NCI-H1048 (cell line): ENCODE measurements around the gene SUPT3H.
"Not testable (repeated sequence)": the region's sequence is repeated elsewhere in the genome, so short reads cannot be mapped to it uniquely, and the experiment has no call there.

Experiments used
- DNase-seq: peaks from one replicate; lab custom pipeline; 2025; lab: John Stamatoyannopoulos, UW

SUPT3H gene

GRCh38 chr6:44897316-44897715 lies 480.4 kb downstream of the SUPT3H start:
- DNase-seq, result no peak

GRCh38 chr6:44896701-44897100 lies 481.0 kb downstream of the SUPT3H start:
- no peak for DNase-seq

GRCh38 chr6:44892579-44892978 lies 485.2 kb downstream of the SUPT3H start:
- DNase-seq, result no peak

- not testable (repeated sequence) for DNase-seq
Observed at GRCh38 chr6:44879071-44879470, 498.7 kb downstream of the SUPT3H start.

GRCh38 chr6:44876638-44877037 lies 501.1 kb downstream of the SUPT3H start:
- DNase-seq, result not testable (repeated sequence)

- no peak for DNase-seq
Observed at GRCh38 chr6:44869321-44869897, 508.3 kb downstream of the SUPT3H start.

GRCh38 chr6:44868910-44869309 lies 508.8 kb downstream of the SUPT3H start:
- no peak for DNase-seq

- no peak for DNase-seq
Observed at GRCh38 chr6:44868335-44868668, 509.4 kb downstream of the SUPT3H start.

GRCh38 chr6:44867571-44868334 lies 510.0 kb downstream of the SUPT3H start:
- no peak for DNase-seq

- DNase-seq, result not testable (repeated sequence)
Observed at GRCh38 chr6:44865184-44865583, 512.5 kb downstream of the SUPT3H start.

- no peak for DNase-seq
Observed at GRCh38 chr6:44859901-44860410, 517.8 kb downstream of the SUPT3H start.

GRCh38 chr6:44858998-44859397 lies 518.7 kb downstream of the SUPT3H start:
- DNase-seq, result no peak

- DNase-seq, result no peak
Observed at GRCh38 chr6:44856479-44856878, 521.3 kb downstream of the SUPT3H start.

GRCh38 chr6:44855562-44856411 lies 521.9 kb downstream of the SUPT3H start:
- DNase-seq, result no peak

- no peak for DNase-seq
Observed at GRCh38 chr6:44854712-44855443, 522.9 kb downstream of the SUPT3H start.

GRCh38 chr6:44851176-44851575 lies 526.6 kb downstream of the SUPT3H start:
- no peak for DNase-seq

GRCh38 chr6:44850312-44850711 lies 527.4 kb downstream of the SUPT3H start:
- DNase-seq, result no peak

- DNase-seq, result no peak
Observed at GRCh38 chr6:44849806-44850205, 527.9 kb downstream of the SUPT3H start.

GRCh38 chr6:44843734-44844133 lies 534.0 kb downstream of the SUPT3H start:
- no peak for DNase-seq

GRCh38 chr6:44842616-44843015 lies 535.1 kb downstream of the SUPT3H start:
- no peak for DNase-seq

GRCh38 chr6:44841829-44842228 lies 535.9 kb downstream of the SUPT3H start:
- DNase-seq, result no peak

- no peak for DNase-seq
Observed at GRCh38 chr6:44837741-44838140, 540.0 kb downstream of the SUPT3H start.
